ENCODE data around the gene HES3. TPM values are rescaled to one million over a fixed set of nuclear protein-coding genes. Genes with fewer than 3 reads are reported as not detected.

The HES3 gene
- total RNA-seq, 1 donor from 2014 or later: not detected

DNA sequence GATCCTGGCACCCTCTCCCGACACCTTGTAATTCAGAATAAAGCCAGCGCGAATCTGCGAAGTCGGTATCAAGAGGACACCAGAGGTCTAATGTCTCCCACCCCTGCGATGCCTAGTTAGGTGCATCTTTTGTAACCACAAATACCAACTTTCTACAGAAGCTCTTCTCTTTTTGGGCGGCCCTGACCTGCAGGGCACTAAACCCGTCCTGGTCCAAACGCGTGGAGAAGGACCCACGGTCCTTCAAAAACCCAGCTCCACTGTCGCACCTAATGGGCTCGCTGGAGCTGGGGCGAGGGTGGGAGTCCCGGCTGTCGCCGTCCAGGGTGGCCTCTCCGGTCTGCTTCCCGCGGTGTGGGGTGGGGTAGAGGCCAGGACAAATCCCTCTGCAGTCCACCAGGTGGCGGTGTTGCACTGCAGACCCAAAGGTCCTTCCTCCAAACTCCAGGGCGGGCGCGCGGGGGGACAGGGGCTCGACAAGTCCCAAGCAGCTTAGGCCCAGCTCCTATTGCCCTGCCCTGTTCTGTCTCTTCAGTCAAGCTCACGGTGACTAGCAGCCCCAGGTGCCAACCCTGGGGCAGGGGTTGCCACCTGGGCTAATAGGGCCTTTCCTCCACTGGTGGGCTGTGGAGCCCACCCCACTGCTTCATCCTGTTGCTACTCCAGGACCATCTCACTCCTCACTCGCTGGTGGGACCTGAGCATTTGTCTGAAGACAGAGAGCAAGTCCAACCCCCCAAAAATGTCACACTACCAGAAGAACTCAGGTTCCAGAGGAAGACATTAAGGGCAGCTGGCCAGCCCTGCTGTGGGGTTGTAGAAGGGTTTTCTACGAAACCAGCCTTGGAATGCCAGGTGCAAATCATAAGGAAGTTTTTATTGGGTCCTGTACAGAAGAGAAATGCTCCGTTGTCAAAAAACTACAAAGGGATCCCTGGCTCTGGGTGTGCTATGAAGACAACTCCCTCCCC lies 2.8 kb downstream of the HES3 start:
- DNase-seq (ENCODE audit: low read depth): no peak
- TF ChIP-seq, protein P1, sequence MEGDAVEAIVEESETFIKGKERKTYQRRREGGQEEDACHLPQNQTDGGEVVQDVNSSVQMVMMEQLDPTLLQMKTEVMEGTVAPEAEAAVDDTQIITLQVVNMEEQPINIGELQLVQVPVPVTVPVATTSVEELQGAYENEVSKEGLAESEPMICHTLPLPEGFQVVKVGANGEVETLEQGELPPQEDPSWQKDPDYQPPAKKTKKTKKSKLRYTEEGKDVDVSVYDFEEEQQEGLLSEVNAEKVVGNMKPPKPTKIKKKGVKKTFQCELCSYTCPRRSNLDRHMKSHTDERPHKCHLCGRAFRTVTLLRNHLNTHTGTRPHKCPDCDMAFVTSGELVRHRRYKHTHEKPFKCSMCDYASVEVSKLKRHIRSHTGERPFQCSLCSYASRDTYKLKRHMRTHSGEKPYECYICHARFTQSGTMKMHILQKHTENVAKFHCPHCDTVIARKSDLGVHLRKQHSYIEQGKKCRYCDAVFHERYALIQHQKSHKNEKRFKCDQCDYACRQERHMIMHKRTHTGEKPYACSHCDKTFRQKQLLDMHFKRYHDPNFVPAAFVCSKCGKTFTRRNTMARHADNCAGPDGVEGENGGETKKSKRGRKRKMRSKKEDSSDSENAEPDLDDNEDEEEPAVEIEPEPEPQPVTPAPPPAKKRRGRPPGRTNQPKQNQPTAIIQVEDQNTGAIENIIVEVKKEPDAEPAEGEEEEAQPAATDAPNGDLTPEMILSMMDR (IDR thresholded peaks at IDR 0.05; ENCODE audit: insufficient read depth, low read length, poor library complexity, severe bottlenecking): peak; percentile 93
- Histone ChIP-seq H3K27me3 (ENCODE audit: control insufficient read depth, insufficient read depth, low read length) (peaks cover 80% of the 10 kb centered on the region), H3K4me3 (ENCODE audit: low read depth, low read length) (no peak overlapping the region), H3K36me3 (ENCODE audit: control insufficient read depth, insufficient read depth, low read length) (no peaks in the 10 kb centered on the region)

DNA sequence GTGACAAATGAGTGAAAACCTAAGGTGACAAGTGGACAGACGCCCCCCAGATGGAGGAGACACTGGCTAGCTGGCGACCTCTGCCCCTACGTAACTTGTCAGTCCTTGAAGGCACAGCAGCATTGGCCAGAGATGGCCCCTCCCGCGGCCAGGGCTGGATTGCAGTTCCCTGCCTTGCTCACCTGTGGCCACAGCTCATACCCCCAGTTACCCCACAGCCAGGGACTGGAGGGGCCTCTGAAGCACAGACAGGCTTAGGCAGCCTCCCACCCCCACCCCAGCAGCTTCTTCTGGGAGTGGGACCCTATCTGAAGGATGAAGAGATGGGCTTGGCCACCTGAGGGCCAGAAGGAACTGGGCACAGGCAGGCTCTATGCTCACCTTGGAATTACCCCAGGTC lies 3.7 kb downstream of the HES3 start:
- H3K27me3 ChIP-seq (ENCODE audit: control insufficient read depth, insufficient read depth, low read length): peaks cover 73% of the 10 kb centered on the region
- TF ChIP-seq, protein P1 (IDR thresholded peaks at IDR 0.05; ENCODE audit: insufficient read depth, low read length, poor library complexity, severe bottlenecking): no peak
- no peak for DNase-seq (ENCODE audit: low read depth)

DNA sequence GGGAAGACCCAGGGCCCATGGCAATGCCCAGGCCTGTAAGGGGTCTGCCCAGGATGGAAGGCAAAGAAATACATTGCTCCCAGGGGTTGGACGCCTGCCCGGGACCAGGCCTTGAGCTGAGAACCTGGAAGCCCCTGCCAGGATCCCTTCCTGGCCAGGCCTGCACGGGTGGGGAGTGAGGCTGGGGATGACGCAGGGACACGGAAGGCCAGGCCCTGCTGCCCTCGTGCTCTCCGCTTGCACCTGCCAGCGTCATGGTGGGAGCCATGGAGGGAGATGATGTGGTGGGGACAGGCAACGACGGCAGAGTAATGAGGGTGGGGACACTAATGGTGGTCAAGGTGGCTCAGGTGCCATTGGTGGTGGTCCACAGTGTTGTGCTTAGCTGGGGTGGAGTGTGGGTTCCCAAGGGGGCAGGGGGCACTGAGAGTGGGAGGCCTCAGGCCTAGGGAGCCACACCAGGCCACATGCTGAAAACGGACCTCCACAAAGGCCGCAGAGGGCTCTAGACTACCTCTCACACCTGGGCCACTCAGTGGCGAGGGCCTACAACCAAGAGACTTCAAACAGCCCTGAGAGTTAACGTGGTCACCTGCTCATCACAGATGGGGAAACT lies 4.3 kb downstream of the HES3 start:
- Histone ChIP-seq H3K36me3 (ENCODE audit: control insufficient read depth, insufficient read depth, low read length) (no peaks in the 10 kb centered on the region), H3K4me3 (ENCODE audit: low read depth, low read length) (no peak overlapping the region), H3K27me3 (ENCODE audit: control insufficient read depth, insufficient read depth, low read length) (peaks cover 67% of the 10 kb centered on the region)
- no peak for DNase-seq (ENCODE audit: low read depth)
- TF ChIP-seq, protein P1 (IDR thresholded peaks at IDR 0.05; ENCODE audit: insufficient read depth, low read length, poor library complexity, severe bottlenecking): no peak

More for the DNA sequence above, 3.7 kb downstream of the HES3 start:
- H3K4me3 ChIP-seq (ENCODE audit: low read depth, low read length): no peak overlapping the region
- H3K36me3 ChIP-seq (ENCODE audit: control insufficient read depth, insufficient read depth, low read length): no peaks in the 10 kb centered on the region

DNA sequence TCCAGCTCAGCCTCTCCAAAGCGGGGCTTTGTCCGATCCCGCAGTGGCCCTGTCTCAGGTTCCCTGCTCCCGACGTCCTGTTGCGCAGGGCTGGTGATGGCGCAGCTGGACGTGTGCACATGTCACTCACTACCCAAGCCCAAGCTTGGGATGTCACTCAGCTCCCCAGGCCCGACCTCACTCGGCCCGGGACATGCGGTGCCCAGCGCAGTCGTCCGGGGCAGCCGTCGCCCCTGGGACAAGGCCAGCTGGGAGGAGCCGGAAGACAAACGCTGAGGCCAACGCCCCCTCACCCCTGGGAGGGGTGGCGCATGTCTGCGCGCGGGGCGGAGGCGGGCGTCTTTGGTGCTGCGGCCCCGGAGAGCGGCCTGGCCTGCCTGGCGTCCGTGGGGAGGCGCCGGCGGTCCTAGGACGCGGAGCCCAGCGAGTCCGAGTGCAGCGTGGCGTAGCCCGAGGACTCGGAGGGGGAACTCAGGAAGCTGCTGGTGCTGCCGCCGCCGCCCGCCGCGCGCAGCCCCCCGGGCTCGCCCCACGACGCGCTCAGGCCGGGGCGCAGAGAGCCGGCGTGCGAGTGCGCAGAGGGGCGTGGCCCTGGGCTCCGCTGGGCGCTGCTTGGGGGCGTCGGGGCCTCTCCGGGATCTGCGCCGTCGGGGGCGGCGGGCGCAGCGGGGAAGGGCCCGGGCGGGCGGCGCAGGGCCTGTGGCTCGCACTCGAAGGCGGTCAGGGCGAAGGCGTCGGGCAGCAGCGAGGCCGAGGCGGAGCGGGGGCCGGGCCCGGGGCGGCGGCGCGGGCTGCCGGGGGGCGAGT lies 5.2 kb downstream of the HES3 start:
- Histone ChIP-seq H3K27me3 (ENCODE audit: control insufficient read depth, insufficient read depth, low read length) (peaks cover 59% of the 10 kb centered on the region), H3K36me3 (ENCODE audit: control insufficient read depth, insufficient read depth, low read length) (no peaks in the 10 kb centered on the region), H3K4me3 (ENCODE audit: low read depth, low read length) (no peak overlapping the region)
- no peak for DNase-seq (ENCODE audit: low read depth)
- TF ChIP-seq, protein P1 (IDR thresholded peaks at IDR 0.05; ENCODE audit: insufficient read depth, low read length, poor library complexity, severe bottlenecking): no peak

DNA sequence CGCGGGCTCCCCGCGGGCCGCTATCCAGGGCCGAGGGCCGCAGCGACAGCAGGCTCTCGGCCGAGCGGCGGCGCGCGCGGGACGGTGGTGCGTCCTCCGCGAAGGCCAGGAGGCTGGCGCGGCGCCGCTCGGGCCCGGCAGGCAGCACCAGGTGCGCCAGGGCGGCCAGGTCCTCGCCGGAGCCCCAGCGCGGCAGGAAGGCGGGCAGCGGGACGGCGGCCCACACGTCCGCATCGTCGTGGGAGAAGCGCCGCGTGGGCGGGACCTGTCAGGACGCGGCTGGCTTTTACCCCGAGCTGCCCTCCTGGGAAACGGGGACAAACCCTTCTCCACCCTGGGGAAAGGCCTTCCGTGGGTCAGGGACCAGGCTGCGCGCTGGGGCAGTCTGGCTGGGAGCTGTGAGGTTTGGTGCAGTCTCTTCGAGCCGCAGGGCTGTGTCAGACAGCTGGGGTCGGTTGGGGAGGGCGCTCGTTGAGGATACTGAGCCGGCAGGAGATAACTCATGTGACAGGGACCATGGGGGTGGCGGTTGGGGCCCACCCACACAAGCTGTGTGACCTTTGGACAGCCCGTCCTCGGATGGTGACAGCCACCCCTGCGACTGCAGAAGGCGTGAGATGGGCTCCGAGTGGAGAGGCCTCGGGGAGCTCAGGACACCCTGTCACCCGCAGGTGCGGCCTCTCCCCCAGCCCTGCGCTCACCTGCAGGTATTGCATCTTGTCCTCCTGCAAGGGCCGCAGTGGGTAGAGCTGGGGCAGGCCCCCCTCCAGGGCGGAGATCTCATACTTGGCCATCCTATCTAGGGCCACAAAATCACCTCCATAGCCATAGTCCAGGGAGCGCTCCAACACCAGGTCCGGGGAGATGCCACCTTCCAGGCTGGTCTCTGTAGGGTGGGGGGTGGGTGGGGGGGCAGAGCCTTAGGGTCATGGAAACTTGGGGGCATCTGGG lies 6.0 kb downstream of the HES3 start:
- Histone ChIP-seq H3K4me3 (ENCODE audit: low read depth, low read length) (no peak overlapping the region), H3K27me3 (ENCODE audit: control insufficient read depth, insufficient read depth, low read length) (peaks cover 52% of the 10 kb centered on the region), H3K36me3 (ENCODE audit: control insufficient read depth, insufficient read depth, low read length) (no peaks in the 10 kb centered on the region)
- TF ChIP-seq, protein P1 (IDR thresholded peaks at IDR 0.05; ENCODE audit: insufficient read depth, low read length, poor library complexity, severe bottlenecking): no peak
- no peak for DNase-seq (ENCODE audit: low read depth)

Data from kidney epithelial cell (primary cell).